Vagina (tissue), 2 donors: ENCODE data around the gene ENOX2.

Experiments
- POLR2AphosphoS5 ChIP-seq, 2 donors: sonication (generic); formaldehyde crosslinking; IDR thresholded peaks; one replicate each; pipeline ENCODE4 v1.9.0; 2017; ENCODE audit warnings: antibody characterized with exemption in 2 of 2, mild to moderate bottlenecking in 2 of 2, low read depth in 1 of 2; ENCODE audit not compliant: insufficient read depth in 1 of 2
- TF ChIP-seq, protein P1 (sequence below), 3 experiments: fragments of 450-650 bp in 2 of 3; fragments of 200-600 bp in 1 of 3; sonication (generic) in 1 of 3; IDR thresholded peaks; one replicate each; pipeline ENCODE4 v1.5.1; 2017 to 2019; ENCODE audit warnings: antibody characterized with exemption in 3 of 3, mild to moderate bottlenecking in 2 of 3, moderate library complexity in 2 of 3

GRCh38 chrX:130827648-130828047 is 75.4 kb downstream of the ENOX2 start:
- TF ChIP-seq, protein P1, sequence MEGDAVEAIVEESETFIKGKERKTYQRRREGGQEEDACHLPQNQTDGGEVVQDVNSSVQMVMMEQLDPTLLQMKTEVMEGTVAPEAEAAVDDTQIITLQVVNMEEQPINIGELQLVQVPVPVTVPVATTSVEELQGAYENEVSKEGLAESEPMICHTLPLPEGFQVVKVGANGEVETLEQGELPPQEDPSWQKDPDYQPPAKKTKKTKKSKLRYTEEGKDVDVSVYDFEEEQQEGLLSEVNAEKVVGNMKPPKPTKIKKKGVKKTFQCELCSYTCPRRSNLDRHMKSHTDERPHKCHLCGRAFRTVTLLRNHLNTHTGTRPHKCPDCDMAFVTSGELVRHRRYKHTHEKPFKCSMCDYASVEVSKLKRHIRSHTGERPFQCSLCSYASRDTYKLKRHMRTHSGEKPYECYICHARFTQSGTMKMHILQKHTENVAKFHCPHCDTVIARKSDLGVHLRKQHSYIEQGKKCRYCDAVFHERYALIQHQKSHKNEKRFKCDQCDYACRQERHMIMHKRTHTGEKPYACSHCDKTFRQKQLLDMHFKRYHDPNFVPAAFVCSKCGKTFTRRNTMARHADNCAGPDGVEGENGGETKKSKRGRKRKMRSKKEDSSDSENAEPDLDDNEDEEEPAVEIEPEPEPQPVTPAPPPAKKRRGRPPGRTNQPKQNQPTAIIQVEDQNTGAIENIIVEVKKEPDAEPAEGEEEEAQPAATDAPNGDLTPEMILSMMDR (IDR thresholded peaks at IDR 0.05), result no peak
- no peak for TF ChIP-seq POLR2AphosphoS5 (IDR thresholded peaks at IDR 0.05; ENCODE audit: insufficient read depth in 1 of 2, low read depth in 1 of 2)
